Measurements from ENCODE around the gene IL17C.

The IL17C gene

GRCh38 chr16:88646345-88647034, 8.1 kb downstream of the IL17C start:
- DNase-seq: no peak

- DNase-seq: no peak
These were observed 9.1 kb downstream of the IL17C start for GRCh38 chr16:88647178-88648070.

GRCh38 chr16:88649195-88649923, 11.0 kb downstream of the IL17C start:
- DNase-seq: no peak

GRCh38 chr16:88649924-88650748, 11.8 kb downstream of the IL17C start:
- peak; percentile 76 for DNase-seq

GRCh38 chr16:88650749-88651275, 12.4 kb downstream of the IL17C start, which contains the start of gene CYBA:
TSS of gene CYBA (minus strand) at chr16:88651053. CDS start at chr16:88651013, 40 bp downstream.
- DNase-seq: no peak

- peak; percentile 49 for DNase-seq
These were observed 13.1 kb downstream of the IL17C start for GRCh38 chr16:88651276-88651988.

GRCh38 chr16:88651989-88652761, 13.8 kb downstream of the IL17C start:
- DNase-seq: no peak

GRCh38 chr16:88652762-88653063, 14.3 kb downstream of the IL17C start:
- DNase-seq: no peak

- DNase-seq: no peak
These were observed 14.7 kb downstream of the IL17C start for GRCh38 chr16:88653101-88653500.

- no peak for DNase-seq
These were observed 15.4 kb downstream of the IL17C start for GRCh38 chr16:88653596-88654362.

GRCh38 chr16:88654363-88655052, 16.1 kb downstream of the IL17C start:
- no peak for DNase-seq

- DNase-seq: no peak
These were observed 16.8 kb downstream of the IL17C start for GRCh38 chr16:88655053-88655732.

GRCh38 chr16:88655733-88656281, 17.4 kb downstream of the IL17C start:
- DNase-seq: no peak

GRCh38 chr16:88656291-88656980, 18.1 kb downstream of the IL17C start:
- DNase-seq: no peak

GRCh38 chr16:88657371-88657770, 19.0 kb downstream of the IL17C start:
- no peak for DNase-seq

- DNase-seq: no peak
These were observed 20.3 kb downstream of the IL17C start for GRCh38 chr16:88658714-88659113.

- no peak for DNase-seq
These were observed 20.8 kb downstream of the IL17C start for GRCh38 chr16:88659160-88659559.

- no peak for DNase-seq
These were observed 23.1 kb downstream of the IL17C start for GRCh38 chr16:88661468-88661867.
